Smooth muscle cell of trachea (primary cell): ENCODE results near the gene ATF6. TPM values are rescaled to one million over a fixed set of nuclear protein-coding genes. Genes with fewer than 3 reads are reported as not detected.

Source experiments
- total RNA-seq: library from RNA; depleted of rRNA; stranded (reverse); fragments of >200 nt; gene quantifications from 2 replicates; pipeline ENCODE4 v1.2.1, GENCODE V29; 2014

ATF6 gene, protein sequence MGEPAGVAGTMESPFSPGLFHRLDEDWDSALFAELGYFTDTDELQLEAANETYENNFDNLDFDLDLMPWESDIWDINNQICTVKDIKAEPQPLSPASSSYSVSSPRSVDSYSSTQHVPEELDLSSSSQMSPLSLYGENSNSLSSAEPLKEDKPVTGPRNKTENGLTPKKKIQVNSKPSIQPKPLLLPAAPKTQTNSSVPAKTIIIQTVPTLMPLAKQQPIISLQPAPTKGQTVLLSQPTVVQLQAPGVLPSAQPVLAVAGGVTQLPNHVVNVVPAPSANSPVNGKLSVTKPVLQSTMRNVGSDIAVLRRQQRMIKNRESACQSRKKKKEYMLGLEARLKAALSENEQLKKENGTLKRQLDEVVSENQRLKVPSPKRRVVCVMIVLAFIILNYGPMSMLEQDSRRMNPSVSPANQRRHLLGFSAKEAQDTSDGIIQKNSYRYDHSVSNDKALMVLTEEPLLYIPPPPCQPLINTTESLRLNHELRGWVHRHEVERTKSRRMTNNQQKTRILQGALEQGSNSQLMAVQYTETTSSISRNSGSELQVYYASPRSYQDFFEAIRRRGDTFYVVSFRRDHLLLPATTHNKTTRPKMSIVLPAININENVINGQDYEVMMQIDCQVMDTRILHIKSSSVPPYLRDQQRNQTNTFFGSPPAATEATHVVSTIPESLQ
- 20.2 and 24.4 TPM in 2 replicates for total RNA-seq

DNA sequence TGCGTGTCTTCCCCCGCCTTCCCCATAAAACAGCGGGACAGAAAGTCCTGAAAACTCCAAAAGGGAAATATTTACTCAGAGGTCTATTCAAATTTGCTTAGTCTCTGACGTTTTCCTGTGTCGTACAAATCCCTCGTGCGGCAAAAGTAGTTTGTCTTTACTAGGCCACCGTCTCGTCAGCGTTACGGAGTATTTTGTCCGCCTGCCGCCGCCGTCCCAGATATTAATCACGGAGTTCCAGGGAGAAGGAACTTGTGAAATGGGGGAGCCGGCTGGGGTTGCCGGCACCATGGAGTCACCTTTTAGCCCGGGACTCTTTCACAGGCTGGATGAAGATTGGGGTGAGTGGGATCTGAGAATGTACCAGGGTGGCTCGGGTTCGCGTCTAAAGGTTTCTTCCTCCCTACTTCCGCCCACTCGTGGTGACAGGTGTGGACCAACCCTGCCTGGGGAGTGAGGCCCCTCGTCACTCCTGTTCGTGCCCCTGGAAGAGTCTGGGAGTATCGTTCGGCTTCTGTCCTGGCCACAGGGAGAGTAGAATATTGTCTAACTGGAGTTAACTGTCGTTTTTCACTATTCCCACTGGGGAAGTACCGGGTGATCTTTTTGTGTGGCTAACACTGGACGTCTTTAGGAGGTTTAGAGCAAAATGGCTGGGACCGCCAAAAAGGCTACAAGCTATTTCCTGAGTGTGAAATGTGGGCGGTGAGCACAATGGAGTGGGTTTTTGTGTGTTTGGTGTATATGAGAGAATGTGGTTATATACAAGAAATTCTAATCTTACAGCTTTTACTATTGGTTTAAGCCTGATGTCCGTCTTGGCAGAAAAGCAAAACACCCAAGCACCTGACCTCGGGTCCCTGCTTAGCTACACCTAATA lies at the start of gene ATF6:
ATF6 (plus strand) TSS at position 219 of the 880 bp plus-strand sequence; CDS start at position 260, 41 bp downstream.

DNA sequence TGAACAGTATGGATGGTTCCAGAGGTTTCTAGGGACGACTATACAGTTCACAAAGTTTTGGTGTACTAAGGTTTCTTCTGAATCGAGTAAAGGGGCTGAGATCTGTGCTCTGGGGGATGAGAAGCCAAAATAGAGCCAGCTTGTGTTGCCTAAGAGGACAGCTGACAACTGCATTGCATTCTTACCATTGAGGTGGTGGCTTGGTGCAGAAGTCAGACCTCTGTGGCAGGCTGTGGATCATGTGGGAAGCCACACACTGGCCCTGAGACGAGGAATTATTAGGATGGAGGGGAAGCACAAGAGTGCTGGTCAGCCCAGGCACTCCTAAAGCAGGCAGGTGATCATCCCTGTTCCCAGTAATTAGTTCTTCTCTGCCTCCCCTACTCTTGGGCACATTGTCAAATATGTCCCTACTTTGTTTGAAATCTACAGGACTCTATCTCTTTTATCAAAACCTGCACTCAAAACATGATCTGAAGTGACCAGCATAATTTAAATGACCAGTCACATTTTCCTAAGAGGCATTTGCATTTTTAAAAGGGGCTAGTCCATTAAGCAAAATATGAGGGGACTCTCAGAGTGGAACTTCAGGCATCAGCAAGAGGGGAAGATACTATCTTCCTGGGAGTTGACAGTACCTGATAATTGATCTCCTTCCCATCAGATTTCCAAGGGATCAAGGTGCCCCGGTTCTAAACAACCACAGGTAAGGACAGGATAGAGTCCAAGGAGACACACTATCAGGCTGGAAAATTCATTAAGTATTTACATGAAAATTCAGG lies 45.0 kb upstream of the ATF6 start, which contains the start of gene FCRLB:
FCRLB (plus strand) TSS at position 589 of the 782 bp plus-strand sequence. CDS start 1,129 bp downstream, outside the sequence.

DNA sequence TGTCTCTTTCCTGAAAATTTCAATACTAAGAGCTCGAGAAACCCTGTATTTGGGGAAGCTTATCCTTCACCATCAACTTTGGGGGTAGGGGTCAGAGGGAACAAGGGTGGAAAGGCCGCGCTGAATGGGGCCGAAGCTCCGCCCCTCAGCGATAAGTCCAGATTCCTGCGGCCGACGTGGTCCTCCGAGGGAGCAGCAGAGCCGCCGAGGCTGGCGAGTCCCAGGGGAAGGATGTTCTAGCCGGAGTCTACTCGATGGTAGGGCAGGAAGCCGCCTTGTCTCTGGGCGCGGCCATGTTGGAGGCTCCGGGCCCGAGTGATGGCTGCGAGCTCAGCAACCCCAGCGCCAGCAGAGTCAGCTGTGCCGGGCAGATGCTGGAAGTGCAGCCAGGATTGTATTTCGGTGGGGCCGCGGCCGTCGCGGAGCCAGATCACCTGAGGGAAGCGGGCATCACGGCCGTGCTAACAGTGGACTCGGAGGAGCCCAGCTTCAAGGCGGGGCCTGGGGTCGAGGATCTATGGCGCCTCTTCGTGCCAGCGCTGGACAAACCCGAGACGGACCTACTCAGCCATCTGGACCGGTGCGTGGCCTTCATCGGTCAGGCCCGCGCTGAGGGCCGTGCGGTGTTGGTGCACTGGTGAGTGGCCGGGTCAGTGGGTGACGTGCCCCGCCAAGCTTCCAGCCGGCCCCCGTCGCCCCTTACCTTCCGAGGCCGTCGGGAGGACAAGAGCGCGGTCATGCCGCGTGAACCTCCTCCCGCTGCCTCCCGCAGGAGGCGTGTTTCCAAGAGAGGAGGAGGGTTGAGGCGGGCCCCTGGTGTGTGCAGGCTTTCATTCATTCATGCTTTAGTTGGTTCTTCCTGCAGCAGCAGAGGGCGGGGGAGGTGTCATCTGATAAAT lies 16.4 kb upstream of the ATF6 start, which contains the start of gene DUSP12:
DUSP12 (plus strand) TSS at position 278 of the 899 bp plus-strand sequence; CDS start at position 294, 16 bp downstream.

Other genes with a start within 250 kb of the ATF6 start
- gene HSPA6, start 241.8 kb upstream of the ATF6 start, total RNA-seq = 4.7 and 6.5 TPM in 2 replicates
- not detected in 2 replicates for gene FCGR3A, start 216.5 kb upstream of the ATF6 start, total RNA-seq
- not detected in 2 replicates for gene FCGR3B, start 135.1 kb upstream of the ATF6 start, total RNA-seq
- gene FCGR2B, start 103.2 kb upstream of the ATF6 start, total RNA-seq = 0.15 TPM in 1 of 2 replicates, not detected in the other
- gene FCRLA, start 59.1 kb upstream of the ATF6 start, total RNA-seq = 1.5 and 2.3 TPM in 2 replicates
- gene FCRLB, start 44.8 kb upstream of the ATF6 start, total RNA-seq = 2.0 and 3.6 TPM in 2 replicates
- gene DUSP12, start 16.5 kb upstream of the ATF6 start, total RNA-seq = 32.7 and 44.1 TPM in 2 replicates